Spinal cord (tissue), 10 donors: ENCODE results near the gene LYZL4. TPM values are rescaled to one million over a fixed set of nuclear protein-coding genes. Genes with fewer than 3 reads are reported as not detected.

Source experiments
- DNase-seq, 6 donors: peaks; one replicate each; pipeline versions ENCODE4 v3.0.0 to v3.0.0-alpha.2; 2013 to 2015; ENCODE audit warnings: low spot score in 6 of 6, low read depth in 4 of 6
- H3K27ac ChIP-seq: one replicate; pipeline ENCODE4 v1.5.1; 2013; ENCODE audit warnings: low read depth, low read length, control low read depth
- H3K27me3 ChIP-seq: one replicate; pipeline ENCODE4 v1.6.1; 2013; ENCODE audit warnings: low read length; ENCODE audit not compliant: control insufficient read depth, insufficient read depth
- H3K36me3 ChIP-seq: one replicate; pipeline ENCODE4 v1.6.1; 2013; ENCODE audit warnings: low read length; ENCODE audit not compliant: control insufficient read depth, insufficient read depth
- H3K4me1 ChIP-seq: one replicate; pipeline ENCODE4 v1.6.1; 2013; ENCODE audit warnings: low read length; ENCODE audit not compliant: control insufficient read depth, insufficient read depth
- H3K4me3 ChIP-seq: one replicate; pipeline ENCODE4 v1.5.1; 2013; ENCODE audit warnings: low read depth, low read length, control low read depth
- H3K9me3 ChIP-seq: one replicate; pipeline ENCODE4 v1.6.1; 2013; ENCODE audit warnings: low read length; ENCODE audit not compliant: control insufficient read depth, insufficient read depth
- WGBS: methylation state at CpG from one replicate; pipeline ENCODE4 v1.1.5; 2013; ENCODE audit warnings: missing lambda C conversion rate; ENCODE audit not compliant: insufficient coverage; 5-methylcytosine and 5-hydroxymethylcytosine counted together
- polyA plus RNA-seq, 2 donors: library from polyadenylated mRNA; unstranded; fragments of 120-200 nt; gene quantifications; one replicate each; pipeline ENCODE4 v1.2.1, GENCODE V29; 2013; ENCODE audit not compliant: insufficient read length in 2 of 2
- total RNA-seq, 2 donors: library from RNA; depleted of rRNA in 1 of 2; stranded (reverse); fragments of 120-200 nt in 1 of 2; fragments of >200 nt in 1 of 2; gene quantifications; one replicate each; pipeline versions ENCODE4 v1.2.3 to v1.2.4, GENCODE V29; 2013 to 2014
- donor health status: healthy.

LYZL4 gene
- total and polyA plus RNA-seq, 4 donors: not detected

GRCh38 chr3:42377681-42378080, 32.7 kb downstream of the LYZL4 start:
- Histone ChIP-seq H3K27ac (no peak overlapping the region), H3K36me3 (no peaks in the 10 kb centered on the region), H3K9me3 (no peaks in the 10 kb centered on the region), H3K27me3 (no peaks in the 10 kb centered on the region), H3K4me1 (peaks cover 3% of the 10 kb centered on the region), H3K4me3 (no peak overlapping the region)
- DNase-seq: no peak
- WGBS: 96% methylated on average over 2 of the region's 2 CpGs

- no peak overlapping the region for H3K4me3 ChIP-seq
- H3K27ac ChIP-seq: no peak overlapping the region
- no peaks in the 10 kb centered on the region for H3K36me3 ChIP-seq
- WGBS: 43% methylated on average over 1 of the region's 4 CpGs
- peak in 1 of 6 donors; percentile 37 for DNase-seq
- H3K4me1 ChIP-seq: peaks cover 3% of the 10 kb centered on the region
- no peaks in the 10 kb centered on the region for H3K27me3 ChIP-seq
- H3K9me3 ChIP-seq: no peaks in the 10 kb centered on the region
Observed at GRCh38 chr3:42376344-42376798, 34.0 kb downstream of the LYZL4 start.

- H3K36me3 ChIP-seq: no peaks in the 10 kb centered on the region
- H3K4me3 ChIP-seq: no peak overlapping the region
- H3K27me3 ChIP-seq: no peaks in the 10 kb centered on the region
- H3K9me3 ChIP-seq: no peaks in the 10 kb centered on the region
- peaks cover 3% of the 10 kb centered on the region for H3K4me1 ChIP-seq
- 80% methylated on average over 1 of the region's 6 CpGs for whole genome bisulfite sequencing
- no peak for DNase-seq
- H3K27ac ChIP-seq: no peak overlapping the region
Observed at GRCh38 chr3:42375121-42375800, 35.1 kb downstream of the LYZL4 start.

DNA sequence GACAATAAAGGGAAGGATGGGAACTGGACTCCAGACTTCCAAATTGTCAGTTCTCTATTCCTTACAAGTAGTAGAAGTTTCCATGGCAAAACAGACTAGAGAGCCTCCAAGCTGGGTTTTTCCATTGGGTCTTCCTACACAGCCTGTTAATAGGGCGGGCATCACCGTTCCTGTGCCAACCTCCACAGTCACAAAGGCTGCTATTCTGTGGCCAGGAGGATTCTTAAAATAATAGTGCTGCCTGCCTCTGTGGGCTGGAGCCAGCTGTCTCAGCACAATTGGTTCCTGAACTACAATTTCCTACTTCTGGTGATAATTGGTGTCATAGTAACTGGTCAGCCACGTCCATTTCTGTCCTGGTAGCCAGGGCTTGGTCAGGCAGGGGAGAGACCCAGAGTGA, 38.6 kb downstream of the LYZL4 start:
- no peak overlapping the region for H3K27ac ChIP-seq
- DNase-seq: peak in 1 of 6 donors; percentile 44
- 0% methylated on average over 1 of the region's 3 CpGs for WGBS
- H3K27me3 ChIP-seq: no peaks in the 10 kb centered on the region
- H3K36me3 ChIP-seq: no peaks in the 10 kb centered on the region
- H3K9me3 ChIP-seq: no peaks in the 10 kb centered on the region
- no peak overlapping the region for H3K4me3 ChIP-seq
- peaks cover 14% of the 10 kb centered on the region for H3K4me1 ChIP-seq

GRCh38 chr3:42369832-42370231, 40.6 kb downstream of the LYZL4 start:
- WGBS: 71% methylated on average over 2 of the region's 4 CpGs
- H3K4me1 ChIP-seq: peaks cover 11% of the 10 kb centered on the region
- no peaks in the 10 kb centered on the region for H3K27me3 ChIP-seq
- peak overlapping the region; percentile 45 for H3K27ac ChIP-seq
- no peaks in the 10 kb centered on the region for H3K36me3 ChIP-seq
- H3K4me3 ChIP-seq: no peak overlapping the region
- no peak for DNase-seq
- peaks cover 2% of the 10 kb centered on the region for H3K9me3 ChIP-seq

DNA sequence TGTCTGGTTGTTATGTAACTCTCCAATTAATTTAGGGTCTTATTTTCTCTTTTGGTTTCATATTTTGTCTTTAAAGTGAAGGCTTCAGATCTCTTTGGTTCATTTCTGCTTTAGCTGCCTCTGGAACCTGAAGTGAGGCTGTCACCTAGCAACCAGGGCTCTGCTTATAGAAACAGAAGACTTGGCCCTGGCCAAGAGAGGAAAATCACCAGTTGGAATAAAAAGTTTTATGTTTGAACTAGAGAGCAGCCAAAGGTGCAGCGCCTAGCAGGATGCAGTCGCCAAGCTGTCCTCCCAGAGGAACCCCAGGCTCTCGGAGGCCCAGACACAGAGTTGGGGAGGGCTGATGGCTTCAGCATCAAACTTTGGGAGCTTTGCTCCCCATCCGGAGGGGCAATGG, 41.1 kb downstream of the LYZL4 start:
- Histone ChIP-seq H3K27ac (peak overlapping the region; percentile 53), H3K4me1 (peaks cover 11% of the 10 kb centered on the region), H3K4me3 (no peak overlapping the region), H3K36me3 (no peaks in the 10 kb centered on the region), H3K27me3 (no peaks in the 10 kb centered on the region), H3K9me3 (peaks cover 2% of the 10 kb centered on the region)
- DNase-seq: peak; percentile 36 to 92 (median 52)
- WGBS: 10% methylated on average over 3 of the region's 4 CpGs

DNA sequence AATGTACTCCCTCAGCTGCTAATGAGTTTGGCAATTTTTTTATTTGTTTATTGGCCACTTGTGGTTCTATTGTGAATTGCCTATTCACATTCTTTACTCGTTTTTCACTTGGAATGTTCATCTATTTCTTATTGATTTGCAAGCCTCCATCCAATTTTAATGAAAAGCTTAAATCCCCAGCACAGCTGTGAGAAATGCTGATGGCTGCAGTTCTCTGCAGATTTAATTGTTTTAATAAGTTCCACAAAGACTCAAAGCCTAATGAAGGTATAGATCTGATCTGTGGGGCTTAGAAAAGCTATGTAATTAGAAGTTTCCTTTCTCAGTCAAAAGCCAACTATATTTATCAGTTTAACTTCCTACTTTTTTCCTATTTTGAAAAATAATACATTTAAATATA, 41.5 kb downstream of the LYZL4 start:
- no peaks in the 10 kb centered on the region for H3K27me3 ChIP-seq
- DNase-seq: peak in 3 of 6 donors; percentile 27 to 93 (median 38)
- no peak overlapping the region for H3K4me3 ChIP-seq
- no peaks in the 10 kb centered on the region for H3K36me3 ChIP-seq
- H3K4me1 ChIP-seq: peaks cover 11% of the 10 kb centered on the region
- peak overlapping the region; percentile 53 for H3K27ac ChIP-seq
- no CpG with 5 or more reads among the region's 1 CpG for WGBS
- peaks cover 2% of the 10 kb centered on the region for H3K9me3 ChIP-seq

DNA sequence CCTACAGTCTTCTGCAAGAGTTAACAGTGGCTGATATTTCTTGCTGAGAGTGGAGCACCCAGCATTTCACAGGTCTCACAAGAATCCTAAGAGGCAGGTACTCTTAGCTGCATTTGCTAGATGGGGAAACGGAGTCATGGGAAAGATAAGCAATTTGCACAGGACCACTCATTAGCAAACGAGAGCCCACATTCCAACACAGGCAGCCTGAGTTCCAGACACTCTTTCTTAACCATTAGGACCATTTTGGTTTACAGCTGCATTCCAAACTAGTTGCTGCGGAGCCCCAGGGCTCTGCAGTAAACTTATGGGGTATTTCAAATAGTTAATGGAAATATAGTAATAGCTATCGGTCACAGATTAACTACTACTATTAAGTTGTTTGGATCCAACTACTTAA, 42.5 kb downstream of the LYZL4 start:
- WGBS: 60% methylated on average over 1 of the region's 4 CpGs
- H3K27me3 ChIP-seq: no peaks in the 10 kb centered on the region
- no peak overlapping the region for H3K4me3 ChIP-seq
- H3K4me1 ChIP-seq: peaks cover 11% of the 10 kb centered on the region
- no peak for DNase-seq
- no peaks in the 10 kb centered on the region for H3K36me3 ChIP-seq
- no peak overlapping the region for H3K27ac ChIP-seq
- peaks cover 2% of the 10 kb centered on the region for H3K9me3 ChIP-seq

DNA sequence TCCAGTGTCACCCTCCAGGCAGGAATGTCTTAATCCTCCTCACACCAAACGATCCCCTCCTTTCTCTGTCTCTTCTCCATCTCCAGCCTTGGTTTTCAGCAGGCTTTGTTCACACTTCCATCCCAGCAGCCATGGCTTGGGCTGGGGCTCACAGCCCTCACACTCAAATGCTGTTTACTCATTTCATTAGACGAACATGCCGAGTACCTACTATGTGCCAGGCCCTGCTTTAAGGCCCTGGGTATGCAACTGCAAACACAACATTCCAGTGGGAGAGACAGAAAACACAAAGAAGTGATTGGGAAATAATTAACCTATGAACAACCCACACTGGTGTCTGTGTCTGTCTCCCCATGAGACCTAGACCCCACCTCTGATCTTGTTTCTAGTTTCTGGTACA, 43.9 kb downstream of the LYZL4 start:
- no peak overlapping the region for H3K27ac ChIP-seq

GRCh38 chr3:42357335-42357734, 53.1 kb downstream of the LYZL4 start:
- Histone ChIP-seq H3K27me3 (no peaks in the 10 kb centered on the region), H3K9me3 (peaks cover 4% of the 10 kb centered on the region), H3K27ac (no peak overlapping the region), H3K4me3 (no peak overlapping the region), H3K36me3 (no peaks in the 10 kb centered on the region), H3K4me1 (no peaks in the 10 kb centered on the region)
- WGBS: no CpG with 5 or more reads among the region's 1 CpG
- no peak for DNase-seq

More for the DNA sequence above, 43.9 kb downstream of the LYZL4 start:
- no peak for DNase-seq
- Histone ChIP-seq H3K9me3 (peaks cover 2% of the 10 kb centered on the region), H3K4me3 (no peak overlapping the region), H3K27me3 (no peaks in the 10 kb centered on the region), H3K4me1 (peaks cover 11% of the 10 kb centered on the region), H3K36me3 (no peaks in the 10 kb centered on the region)
- 50% methylated on average over 1 of the region's 3 CpGs for WGBS
